MM.1S (cell line): ENCODE measurements around the gene CERS6.

ENCODE experiments used
- CTCF ChIP-seq: fragments of 300-600 bp; sonication (generic); IDR thresholded peaks from 2 replicates; pipeline ENCODE4 v1.5.1; 2016; ENCODE audit warnings: antibody characterized with exemption, low read length, mixed read lengths
- EZH2 ChIP-seq: fragments of 300-600 bp; sonication (generic); optimal IDR thresholded peaks from 2 replicates; pipeline ENCODE3; 2017; ENCODE audit warnings: low read depth, mild to moderate bottlenecking, antibody characterized with exemption, low read length, mixed read lengths

GRCh38 chr2:168458139-168458538 is 2.1 kb downstream of the CERS6 start:
- TF ChIP-seq CTCF (no peak), EZH2 (no peak)
